Measurements from ENCODE around the gene NAA10. TPM values are rescaled to one million over a fixed set of nuclear protein-coding genes. Genes with fewer than 3 reads are reported as not detected.

NAA10 gene
- total and polyA plus RNA-seq, 7 donors, result 57.4 to 128 (median 84.7) TPM

- H3K9me3 ChIP-seq, result no peaks in the 10 kb centered on the region
- TF ChIP-seq CTCF (IDR thresholded peaks at IDR 0.05) (no peak), POLR2A (IDR thresholded peaks at IDR 0.05) (no peak), EP300 (IDR thresholded peaks at IDR 0.05) (no peak), POLR2AphosphoS5 (IDR thresholded peaks at IDR 0.05) (no peak)
- no peaks in the 10 kb centered on the region for H3K36me3 ChIP-seq
- intact Hi-C loops (cut with DNase I), result no loop called here
- peaks cover 0 to 15% (median 5%) of the 10 kb centered on the region in 4 donors for H3K4me1 ChIP-seq
- no peak overlapping the region for H3K4me3 ChIP-seq
- H3K27ac ChIP-seq, result peak overlapping the region in 1 of 4 donors; percentile 41
- no peaks in the 10 kb centered on the region for H3K27me3 ChIP-seq
- no peak for DNase-seq
- WGBS, 2 donors, result 58 to 69% methylated on average over 8 of the region's 8 CpGs
Observed at GRCh38 chrX:153901753-153902140, 33.1 kb downstream of the NAA10 start.

- Histone ChIP-seq H3K9me3 (no peaks in the 10 kb centered on the region), H3K27ac (peak overlapping the region in 3 of 4 donors; percentile 41 to 49 (median 42)), H3K4me3 (no peak overlapping the region), H3K4me1 (peaks cover 0 to 15% (median 5%) of the 10 kb centered on the region in 4 donors), H3K27me3 (no peaks in the 10 kb centered on the region), H3K36me3 (no peaks in the 10 kb centered on the region)
- peak; percentile 86 for DNase-seq
- 11 to 23% methylated on average over 26 of the region's 26 CpGs for WGBS, 2 donors
- TF ChIP-seq CTCF (IDR thresholded peaks at IDR 0.05) (no peak), EP300 (IDR thresholded peaks at IDR 0.05) (no peak), POLR2A (IDR thresholded peaks at IDR 0.05) (no peak)
- intact Hi-C loops (cut with DNase I), result no loop called here
Observed at GRCh38 chrX:153900831-153901752, 33.7 kb downstream of the NAA10 start.

GRCh38 chrX:153897899-153898298 is 36.9 kb downstream of the NAA10 start:
- TF ChIP-seq POLR2A (IDR thresholded peaks at IDR 0.05) (no peak), POLR2AphosphoS5 (IDR thresholded peaks at IDR 0.05) (no peak), CTCF (IDR thresholded peaks at IDR 0.05) (no peak), EP300 (IDR thresholded peaks at IDR 0.05) (no peak)
- Histone ChIP-seq H3K4me1 (peaks cover 0 to 9% (median 3%) of the 10 kb centered on the region in 4 donors), H3K27me3 (no peaks in the 10 kb centered on the region), H3K9me3 (no peaks in the 10 kb centered on the region), H3K36me3 (no peaks in the 10 kb centered on the region), H3K27ac (no peak overlapping the region), H3K4me3 (no peak overlapping the region)
- intact Hi-C loops (cut with DNase I), result no loop called here
- DNase-seq, result no peak

- 92 to 93% methylated on average over 6 of the region's 6 CpGs for WGBS, 2 donors
- Histone ChIP-seq H3K36me3 (no peaks in the 10 kb centered on the region), H3K4me1 (peaks cover 0 to 10% (median 6%) of the 10 kb centered on the region in 4 donors), H3K27me3 (peaks cover 12 to 25% (median 20%) of the 10 kb centered on the region in 3 donors), H3K9me3 (no peaks in the 10 kb centered on the region), H3K27ac (no peak overlapping the region), H3K4me3 (no peak overlapping the region)
- TF ChIP-seq POLR2AphosphoS5 (IDR thresholded peaks at IDR 0.05), result no peak
- TF ChIP-seq POLR2A (IDR thresholded peaks at IDR 0.05), result no peak
- TF ChIP-seq CTCF (IDR thresholded peaks at IDR 0.05), result no peak
- no peak for TF ChIP-seq EP300 (IDR thresholded peaks at IDR 0.05)
- intact Hi-C loops (cut with DNase I), result no loop called here
- DNase-seq, result no peak
Observed at GRCh38 chrX:153889123-153889522, 45.7 kb downstream of the NAA10 start.
